WTC11 (cell line): Measurements from ENCODE around the gene BRMS1. TPM values are rescaled to one million over a fixed set of nuclear protein-coding genes. Genes with fewer than 3 reads are reported as not detected.
A peak's percentile ranks its signal among the peaks of the same experiment; 100 is the strongest.

Experiments
- CBFB ChIP-seq: sonication (generic); formaldehyde crosslinking; IDR thresholded peaks from 2 replicates; pipeline ENCODE4 v1.8.1; 2022; ENCODE audit warnings: mild to moderate bottlenecking, low read depth, missing genetic modification reagents
- CDX4 ChIP-seq: fragments of 250-450 bp; sonication (Bioruptor Pico); IDR thresholded peaks from 2 replicates; pipeline ENCODE4 v1.9.0; 2021; ENCODE audit warnings: moderate library complexity, mild to moderate bottlenecking, inconsistent platforms, borderline replicate concordance
- E2F5 ChIP-seq: sonication (generic); formaldehyde crosslinking; IDR thresholded peaks from 2 replicates; pipeline ENCODE4 v1.8.1; 2022; ENCODE audit warnings: mild to moderate bottlenecking, moderate library complexity, missing genetic modification reagents
- FOXK1 ChIP-seq: sonication (generic); formaldehyde crosslinking; IDR thresholded peaks from 2 replicates; pipeline ENCODE4 v1.8.0; 2022; ENCODE audit warnings: mild to moderate bottlenecking, moderate library complexity, missing genetic modification reagents
- IRF1 ChIP-seq: sonication (generic); formaldehyde crosslinking; IDR thresholded peaks from 2 replicates; pipeline ENCODE4 v1.8.0; 2023; ENCODE audit warnings: missing genetic modification reagents
- IRF2 ChIP-seq: sonication (generic); formaldehyde crosslinking; IDR thresholded peaks from 2 replicates; pipeline ENCODE4 v1.8.0; 2022; ENCODE audit warnings: low read depth, missing genetic modification reagents, borderline replicate concordance
- NR2C2 ChIP-seq: sonication (generic); formaldehyde crosslinking; IDR thresholded peaks from 2 replicates; pipeline ENCODE4 v1.8.0; 2022; ENCODE audit warnings: mild to moderate bottlenecking, missing genetic modification reagents
- NR3C1 ChIP-seq: sonication (generic); formaldehyde crosslinking; conservative IDR thresholded peaks from 2 replicates; pipeline ENCODE4 v1.8.1; 2023; ENCODE audit warnings: low read depth, mild to moderate bottlenecking, missing genetic modification reagents
- SP1 ChIP-seq: sonication (generic); formaldehyde crosslinking; conservative IDR thresholded peaks from 2 replicates; pipeline ENCODE4 v1.8.1; 2022; ENCODE audit warnings: missing genetic modification reagents
- TCF7 ChIP-seq: sonication (generic); formaldehyde crosslinking; IDR thresholded peaks from 2 replicates; pipeline ENCODE4 v1.8.0; 2022; ENCODE audit warnings: mild to moderate bottlenecking, low read depth, missing genetic modification reagents, moderate library complexity
- ZBTB43 ChIP-seq: sonication (generic); formaldehyde crosslinking; IDR thresholded peaks from 2 replicates; pipeline ENCODE4 v1.8.1; 2023; ENCODE audit warnings: mild to moderate bottlenecking, missing genetic modification reagents
- ZNF219 ChIP-seq: sonication (generic); formaldehyde crosslinking; IDR thresholded peaks from 2 replicates; pipeline ENCODE4 v1.8.0; 2023; ENCODE audit warnings: missing genetic modification reagents, mild to moderate bottlenecking, borderline replicate concordance
- ZNF263 ChIP-seq: sonication (generic); formaldehyde crosslinking; IDR thresholded peaks from 2 replicates; pipeline ENCODE4 v1.8.1; 2022; ENCODE audit warnings: low read depth, mild to moderate bottlenecking, moderate library complexity, missing genetic modification reagents
- ZNF396 ChIP-seq: fragments of 250-450 bp; sonication (Bioruptor Pico); IDR thresholded peaks from 2 replicates; pipeline ENCODE4 v1.8.0; 2021; ENCODE audit warnings: mild to moderate bottlenecking, moderate library complexity, borderline replicate concordance
- ZNF423 ChIP-seq: fragments of 250-450 bp; sonication (Bioruptor Pico); IDR thresholded peaks from 2 replicates; pipeline ENCODE4 v2.1.2; 2022; ENCODE audit warnings: mild to moderate bottlenecking, moderate library complexity
- ZNF532 ChIP-seq: fragments of 250-450 bp; sonication (Bioruptor Pico); IDR thresholded peaks from 2 replicates; pipeline ENCODE4 v1.9.0; 2021; ENCODE audit warnings: mild to moderate bottlenecking, borderline replicate concordance
- ZNF671 ChIP-seq: fragments of 250-450 bp; sonication (Bioruptor Pico); IDR thresholded peaks from 2 replicates; pipeline ENCODE4 v1.8.0; 2021; ENCODE audit warnings: mild to moderate bottlenecking
- total RNA-seq: library from RNA; stranded (reverse); gene quantifications from 3 replicates; pipeline ENCODE4 v1.2.3, GENCODE V29; 2021
- TF ChIP-seq, protein P1 (sequence below): sonication (generic); formaldehyde crosslinking; IDR thresholded peaks from 2 replicates; pipeline ENCODE4 v1.8.0; 2022; ENCODE audit warnings: mild to moderate bottlenecking, missing genetic modification reagents
- TF ChIP-seq, protein P2 (sequence below): sonication (generic); formaldehyde crosslinking; IDR thresholded peaks from 2 replicates; pipeline ENCODE4 v1.8.1; 2022; ENCODE audit warnings: mild to moderate bottlenecking, missing genetic modification reagents, moderate library complexity, borderline replicate concordance
- TF ChIP-seq, protein P3 (sequence below): sonication (generic); formaldehyde crosslinking; IDR thresholded peaks from 2 replicates; pipeline ENCODE4 v1.8.1; 2022; ENCODE audit warnings: missing genetic modification reagents, borderline replicate concordance
- TF ChIP-seq, protein P4 (sequence below): fragments of 250-450 bp; sonication (Bioruptor Pico); IDR thresholded peaks from 2 replicates; pipeline ENCODE4 v1.8.0; 2021; ENCODE audit warnings: mild to moderate bottlenecking
- TF ChIP-seq, protein P5 (sequence below): sonication (generic); formaldehyde crosslinking; IDR thresholded peaks from 2 replicates; pipeline ENCODE4 v1.8.1; 2023; ENCODE audit warnings: mild to moderate bottlenecking, missing genetic modification reagents, moderate library complexity

The BRMS1 gene
- total RNA-seq, 1 experiment from 2014 or later: 44.5 TPM

GRCh38 chr11:66328302-66329144 is 16.4 kb downstream of the BRMS1 start (continued):
- TF ChIP-seq FOXK1 (CRISPR knock-in tag): no peak
- TF ChIP-seq ZNF671 (CRISPR knock-in tag): no peak
- no peak for TF ChIP-seq ZNF263 (CRISPR knock-in tag)
- peak; percentile 46; the same call in 1 of the 2 replicates for TF ChIP-seq ZNF423 (CRISPR knock-in tag)
- TF ChIP-seq IRF2: no peak
- TF ChIP-seq, protein P1, sequence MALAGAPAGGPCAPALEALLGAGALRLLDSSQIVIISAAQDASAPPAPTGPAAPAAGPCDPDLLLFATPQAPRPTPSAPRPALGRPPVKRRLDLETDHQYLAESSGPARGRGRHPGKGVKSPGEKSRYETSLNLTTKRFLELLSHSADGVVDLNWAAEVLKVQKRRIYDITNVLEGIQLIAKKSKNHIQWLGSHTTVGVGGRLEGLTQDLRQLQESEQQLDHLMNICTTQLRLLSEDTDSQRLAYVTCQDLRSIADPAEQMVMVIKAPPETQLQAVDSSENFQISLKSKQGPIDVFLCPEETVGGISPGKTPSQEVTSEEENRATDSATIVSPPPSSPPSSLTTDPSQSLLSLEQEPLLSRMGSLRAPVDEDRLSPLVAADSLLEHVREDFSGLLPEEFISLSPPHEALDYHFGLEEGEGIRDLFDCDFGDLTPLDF (CRISPR knock-in tag): no peak
- no peak for TF ChIP-seq CDX4 (CRISPR knock-in tag)
- TF ChIP-seq, protein P2, sequence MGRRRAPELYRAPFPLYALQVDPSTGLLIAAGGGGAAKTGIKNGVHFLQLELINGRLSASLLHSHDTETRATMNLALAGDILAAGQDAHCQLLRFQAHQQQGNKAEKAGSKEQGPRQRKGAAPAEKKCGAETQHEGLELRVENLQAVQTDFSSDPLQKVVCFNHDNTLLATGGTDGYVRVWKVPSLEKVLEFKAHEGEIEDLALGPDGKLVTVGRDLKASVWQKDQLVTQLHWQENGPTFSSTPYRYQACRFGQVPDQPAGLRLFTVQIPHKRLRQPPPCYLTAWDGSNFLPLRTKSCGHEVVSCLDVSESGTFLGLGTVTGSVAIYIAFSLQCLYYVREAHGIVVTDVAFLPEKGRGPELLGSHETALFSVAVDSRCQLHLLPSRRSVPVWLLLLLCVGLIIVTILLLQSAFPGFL (CRISPR knock-in tag): no peak
- peak; percentile 24; the same call in 1 of the 2 replicates for TF ChIP-seq SP1 (CRISPR knock-in tag)
- no peak for TF ChIP-seq NR2C2 (CRISPR knock-in tag)
- TF ChIP-seq, protein P3, sequence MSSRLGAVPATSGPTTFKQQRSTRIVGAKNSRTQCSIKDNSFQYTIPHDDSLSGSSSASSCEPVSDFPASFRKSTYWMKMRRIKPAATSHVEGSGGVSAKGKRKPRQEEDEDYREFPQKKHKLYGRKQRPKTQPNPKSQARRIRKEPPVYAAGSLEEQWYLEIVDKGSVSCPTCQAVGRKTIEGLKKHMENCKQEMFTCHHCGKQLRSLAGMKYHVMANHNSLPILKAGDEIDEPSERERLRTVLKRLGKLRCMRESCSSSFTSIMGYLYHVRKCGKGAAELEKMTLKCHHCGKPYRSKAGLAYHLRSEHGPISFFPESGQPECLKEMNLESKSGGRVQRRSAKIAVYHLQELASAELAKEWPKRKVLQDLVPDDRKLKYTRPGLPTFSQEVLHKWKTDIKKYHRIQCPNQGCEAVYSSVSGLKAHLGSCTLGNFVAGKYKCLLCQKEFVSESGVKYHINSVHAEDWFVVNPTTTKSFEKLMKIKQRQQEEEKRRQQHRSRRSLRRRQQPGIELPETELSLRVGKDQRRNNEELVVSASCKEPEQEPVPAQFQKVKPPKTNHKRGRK (CRISPR knock-in tag): no peak
- no peak for TF ChIP-seq NR3C1 (CRISPR knock-in tag)
- TF ChIP-seq, protein P4, sequence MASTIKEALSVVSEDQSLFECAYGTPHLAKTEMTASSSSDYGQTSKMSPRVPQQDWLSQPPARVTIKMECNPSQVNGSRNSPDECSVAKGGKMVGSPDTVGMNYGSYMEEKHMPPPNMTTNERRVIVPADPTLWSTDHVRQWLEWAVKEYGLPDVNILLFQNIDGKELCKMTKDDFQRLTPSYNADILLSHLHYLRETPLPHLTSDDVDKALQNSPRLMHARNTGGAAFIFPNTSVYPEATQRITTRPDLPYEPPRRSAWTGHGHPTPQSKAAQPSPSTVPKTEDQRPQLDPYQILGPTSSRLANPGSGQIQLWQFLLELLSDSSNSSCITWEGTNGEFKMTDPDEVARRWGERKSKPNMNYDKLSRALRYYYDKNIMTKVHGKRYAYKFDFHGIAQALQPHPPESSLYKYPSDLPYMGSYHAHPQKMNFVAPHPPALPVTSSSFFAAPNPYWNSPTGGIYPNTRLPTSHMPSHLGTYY (CRISPR knock-in tag): no peak
- TF ChIP-seq ZNF219 (CRISPR knock-in tag): no peak
- TF ChIP-seq, protein P5, sequence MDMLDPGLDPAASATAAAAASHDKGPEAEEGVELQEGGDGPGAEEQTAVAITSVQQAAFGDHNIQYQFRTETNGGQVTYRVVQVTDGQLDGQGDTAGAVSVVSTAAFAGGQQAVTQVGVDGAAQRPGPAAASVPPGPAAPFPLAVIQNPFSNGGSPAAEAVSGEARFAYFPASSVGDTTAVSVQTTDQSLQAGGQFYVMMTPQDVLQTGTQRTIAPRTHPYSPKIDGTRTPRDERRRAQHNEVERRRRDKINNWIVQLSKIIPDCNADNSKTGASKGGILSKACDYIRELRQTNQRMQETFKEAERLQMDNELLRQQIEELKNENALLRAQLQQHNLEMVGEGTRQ (CRISPR knock-in tag): peak; percentile 86
- no peak for TF ChIP-seq ZNF396 (CRISPR knock-in tag)
- TF ChIP-seq IRF1 (CRISPR knock-in tag): no peak
- no peak for TF ChIP-seq E2F5 (CRISPR knock-in tag)
- TF ChIP-seq ZBTB43 (CRISPR knock-in tag): no peak
- TF ChIP-seq ZNF532: no peak
- no peak for TF ChIP-seq CBFB
- TF ChIP-seq TCF7 (CRISPR knock-in tag): no peak
